IPS DF 6.9 (cell line): ENCODE measurements around the gene IRAK4.

Source experiments
- DNase-seq: peaks from one replicate; pipeline ENCODE4 v3.0.0-alpha.2; 2013; ENCODE audit warnings: low read depth, low spot score
- H3K27ac ChIP-seq: one replicate; pipeline ENCODE4 v1.5.1; 2013; ENCODE audit warnings: low read length, control low read depth
- H3K27me3 ChIP-seq: 2 replicates; pipeline ENCODE4 v1.6.1; 2013; ENCODE audit warnings: mild to moderate bottlenecking, low read length; ENCODE audit not compliant: control insufficient read depth, insufficient read depth
- H3K36me3 ChIP-seq: 2 replicates; pipeline ENCODE4 v1.6.1; 2013; ENCODE audit warnings: low read length; ENCODE audit not compliant: control insufficient read depth, insufficient read depth
- H3K4me1 ChIP-seq: 2 replicates; pipeline ENCODE4 v1.6.1; 2013; ENCODE audit warnings: low read length; ENCODE audit not compliant: control insufficient read depth, insufficient read depth
- H3K4me3 ChIP-seq: 2 replicates; pipeline ENCODE4 v1.5.1; 2013; ENCODE audit warnings: mild to moderate bottlenecking, low read length
- H3K9me3 ChIP-seq: 2 replicates; pipeline ENCODE4 v1.6.1; 2013; ENCODE audit warnings: low read length, inconsistent platforms; ENCODE audit not compliant: control insufficient read depth, insufficient read depth
- WGBS: extraction: QIAGEN DNeasy Blood & Tissue Kit; methylation state at CpG from one replicate; pipeline ENCODE4 v1.1.7; 2013; ENCODE audit warnings: mixed read lengths, missing lambda C conversion rate; ENCODE audit not compliant: insufficient read length, insufficient coverage; 5-methylcytosine and 5-hydroxymethylcytosine counted together

IRAK4 gene

GRCh38 chr12:43806737-43807072 is 48.0 kb downstream of the IRAK4 start:
- WGBS: no CpG with 5 or more reads among the region's 3 CpGs
- no peak for DNase-seq
- Histone ChIP-seq H3K27me3 (no peaks in the 10 kb centered on the region), H3K4me1 (no peaks in the 10 kb centered on the region), H3K27ac (no peak overlapping the region), H3K4me3 (peak overlapping the region; percentile 82; the same call in 1 of the 2 replicates), H3K9me3 (no peaks in the 10 kb centered on the region), H3K36me3 (no peaks in the 10 kb centered on the region)

- no peaks in the 10 kb centered on the region for H3K36me3 ChIP-seq
- H3K27ac ChIP-seq: no peak overlapping the region
- H3K4me3 ChIP-seq: no peak overlapping the region
- H3K9me3 ChIP-seq: no peaks in the 10 kb centered on the region
- no CpG with 5 or more reads among the region's 3 CpGs for WGBS
- no peak for DNase-seq
- no peaks in the 10 kb centered on the region for H3K4me1 ChIP-seq
- no peaks in the 10 kb centered on the region for H3K27me3 ChIP-seq
These were observed 48.6 kb downstream of the IRAK4 start for GRCh38 chr12:43807386-43807785.

GRCh38 chr12:43812057-43812456 is 53.3 kb downstream of the IRAK4 start:
- DNase-seq: no peak
- H3K4me1 ChIP-seq: no peaks in the 10 kb centered on the region
- H3K36me3 ChIP-seq: no peaks in the 10 kb centered on the region
- H3K27ac ChIP-seq: no peak overlapping the region
- H3K27me3 ChIP-seq: no peaks in the 10 kb centered on the region
- WGBS: no CpG with 5 or more reads among the region's 2 CpGs
- H3K9me3 ChIP-seq: no peaks in the 10 kb centered on the region
- H3K4me3 ChIP-seq: no peak overlapping the region

GRCh38 chr12:43812926-43813325 is 54.2 kb downstream of the IRAK4 start:
- no peak for DNase-seq
- no peaks in the 10 kb centered on the region for H3K36me3 ChIP-seq
- no CpG with 5 or more reads among the region's 4 CpGs for WGBS
- H3K27me3 ChIP-seq: no peaks in the 10 kb centered on the region
- no peaks in the 10 kb centered on the region for H3K4me1 ChIP-seq
- H3K9me3 ChIP-seq: no peaks in the 10 kb centered on the region
- no peak overlapping the region for H3K4me3 ChIP-seq
- no peak overlapping the region for H3K27ac ChIP-seq

GRCh38 chr12:43815416-43815815 is 56.7 kb downstream of the IRAK4 start:
- H3K4me3 ChIP-seq: no peak overlapping the region
- no CpG with 5 or more reads among the region's 3 CpGs for WGBS
- no peaks in the 10 kb centered on the region for H3K36me3 ChIP-seq
- no peak for DNase-seq
- no peaks in the 10 kb centered on the region for H3K9me3 ChIP-seq
- H3K27ac ChIP-seq: no peak overlapping the region
- H3K27me3 ChIP-seq: no peaks in the 10 kb centered on the region
- H3K4me1 ChIP-seq: no peaks in the 10 kb centered on the region

GRCh38 chr12:43816168-43816567 is 57.4 kb downstream of the IRAK4 start:
- no CpG with 5 or more reads among the region's 3 CpGs for WGBS
- no peak overlapping the region for H3K27ac ChIP-seq
- H3K4me3 ChIP-seq: no peak overlapping the region

GRCh38 chr12:43824207-43824775 is 65.5 kb downstream of the IRAK4 start:
- no peak overlapping the region for H3K4me3 ChIP-seq
- no peaks in the 10 kb centered on the region; the same call in 1 of the 2 replicates for H3K4me1 ChIP-seq
- no CpG with 5 or more reads among the region's 8 CpGs for WGBS
- no peak overlapping the region for H3K27ac ChIP-seq
- H3K27me3 ChIP-seq: no peaks in the 10 kb centered on the region
- H3K36me3 ChIP-seq: no peaks in the 10 kb centered on the region
- H3K9me3 ChIP-seq: no peaks in the 10 kb centered on the region
- no peak for DNase-seq

More at GRCh38 chr12:43816168-43816567, 57.4 kb downstream of the IRAK4 start:
- Histone ChIP-seq H3K36me3 (no peaks in the 10 kb centered on the region), H3K9me3 (no peaks in the 10 kb centered on the region), H3K4me1 (no peaks in the 10 kb centered on the region), H3K27me3 (no peaks in the 10 kb centered on the region)
- no peak for DNase-seq

GRCh38 chr12:43826681-43827080 is 67.9 kb downstream of the IRAK4 start:
- H3K4me1 ChIP-seq: no peaks in the 10 kb centered on the region; the same call in 1 of the 2 replicates
- WGBS: no CpG with 5 or more reads among the region's 3 CpGs
- DNase-seq: no peak
- no peak overlapping the region for H3K4me3 ChIP-seq
- H3K27me3 ChIP-seq: no peaks in the 10 kb centered on the region
- H3K9me3 ChIP-seq: no peaks in the 10 kb centered on the region
- no peak overlapping the region for H3K27ac ChIP-seq
- H3K36me3 ChIP-seq: no peaks in the 10 kb centered on the region

GRCh38 chr12:43827093-43827492 is 68.3 kb downstream of the IRAK4 start:
- no peaks in the 10 kb centered on the region for H3K9me3 ChIP-seq
- no peaks in the 10 kb centered on the region for H3K27me3 ChIP-seq
- H3K27ac ChIP-seq: no peak overlapping the region
- H3K36me3 ChIP-seq: no peaks in the 10 kb centered on the region
- H3K4me1 ChIP-seq: no peaks in the 10 kb centered on the region; the same call in 1 of the 2 replicates
- no peak for DNase-seq
- WGBS: no CpG with 5 or more reads among the region's 1 CpG
- no peak overlapping the region for H3K4me3 ChIP-seq

- no peak overlapping the region for H3K27ac ChIP-seq
- no peaks in the 10 kb centered on the region for H3K4me1 ChIP-seq
- H3K4me3 ChIP-seq: no peak overlapping the region
- peaks cover 8% of the 10 kb centered on the region; the same call in 1 of the 2 replicates for H3K27me3 ChIP-seq
- WGBS: no CpG with 5 or more reads among the region's 4 CpGs
- H3K9me3 ChIP-seq: no peaks in the 10 kb centered on the region
- DNase-seq: no peak
- no peaks in the 10 kb centered on the region for H3K36me3 ChIP-seq
These were observed 73.9 kb downstream of the IRAK4 start for GRCh38 chr12:43832463-43833168.

GRCh38 chr12:43835264-43835655 is 76.5 kb downstream of the IRAK4 start:
- H3K27ac ChIP-seq: no peak overlapping the region
- H3K27me3 ChIP-seq: peaks cover 8% of the 10 kb centered on the region; the same call in 1 of the 2 replicates
- no CpG with 5 or more reads among the region's 6 CpGs for WGBS
- H3K36me3 ChIP-seq: no peaks in the 10 kb centered on the region
- H3K4me3 ChIP-seq: peak overlapping the region; percentile 97; the same call in 1 of the 2 replicates
- no peaks in the 10 kb centered on the region for H3K4me1 ChIP-seq
- DNase-seq: no peak
- H3K9me3 ChIP-seq: no peaks in the 10 kb centered on the region
